ENCODE measurements around the gene PLEKHA7.

Gene PLEKHA7

DNA sequence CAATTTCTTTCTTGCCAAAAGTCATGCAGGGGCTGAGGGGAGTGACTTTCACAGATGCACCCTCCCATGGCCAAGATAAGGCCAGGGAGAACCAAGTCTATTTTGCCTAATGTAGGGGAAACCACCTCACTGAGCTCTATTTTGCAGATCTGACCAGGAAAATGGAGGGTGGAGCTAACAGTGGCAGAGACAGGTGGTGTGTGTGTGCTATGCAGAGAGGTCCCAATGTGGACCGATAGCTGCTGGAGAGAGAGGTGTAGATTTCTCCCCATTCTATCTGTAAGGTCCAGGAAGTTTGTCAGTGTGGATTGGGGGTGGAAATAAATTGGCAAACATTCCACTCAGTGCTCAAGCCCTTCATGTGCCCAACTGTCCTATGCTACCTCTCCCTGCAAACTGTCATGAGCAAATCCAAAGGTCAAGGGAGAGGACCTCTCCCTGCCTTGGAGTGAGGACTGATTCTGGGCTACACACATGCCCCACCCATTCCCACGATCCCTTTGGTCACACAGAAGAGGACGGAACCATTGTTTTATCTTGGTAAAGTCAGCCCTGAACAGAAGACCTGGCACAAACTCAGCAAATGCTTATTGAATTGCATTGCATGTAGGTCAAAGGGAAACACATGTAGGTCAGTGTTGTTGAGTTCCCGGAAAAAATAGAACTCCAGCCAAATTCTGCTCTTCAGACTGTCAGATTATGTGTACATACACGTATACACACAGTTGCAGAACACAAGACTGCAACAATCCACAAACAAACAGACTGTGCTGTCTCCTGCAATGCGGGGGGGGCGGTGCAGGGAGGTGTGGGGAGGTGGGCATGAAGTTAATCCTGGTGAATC, 209.9 kb downstream of the PLEKHA7 start:
- DNase-seq = no peak

GRCh38 chr11:16801288-16801980, 212.8 kb downstream of the PLEKHA7 start:
- no peak for DNase-seq

- no peak for DNase-seq
Observed at GRCh38 chr11:16800382-16800781, 213.8 kb downstream of the PLEKHA7 start.

DNA sequence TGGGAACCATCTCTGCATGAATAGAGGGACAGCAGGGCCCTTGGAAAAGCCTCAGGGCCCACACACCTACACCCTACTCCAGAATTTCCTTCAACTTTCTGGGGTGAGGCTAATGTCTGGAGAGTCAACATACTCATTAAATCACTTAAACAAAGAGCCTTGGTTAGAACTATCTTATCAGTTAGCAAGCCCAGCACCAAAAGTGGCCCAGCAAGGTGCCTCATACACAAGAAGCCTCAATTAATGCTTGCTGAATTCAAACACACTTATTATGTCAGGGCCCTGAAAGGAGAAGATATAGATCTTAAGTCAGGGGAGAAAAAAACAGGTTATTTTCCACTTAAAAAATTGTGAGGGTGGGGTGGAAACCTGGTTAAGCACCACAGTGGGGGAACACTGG, 214.3 kb downstream of the PLEKHA7 start:
- DNase-seq = no peak

DNA sequence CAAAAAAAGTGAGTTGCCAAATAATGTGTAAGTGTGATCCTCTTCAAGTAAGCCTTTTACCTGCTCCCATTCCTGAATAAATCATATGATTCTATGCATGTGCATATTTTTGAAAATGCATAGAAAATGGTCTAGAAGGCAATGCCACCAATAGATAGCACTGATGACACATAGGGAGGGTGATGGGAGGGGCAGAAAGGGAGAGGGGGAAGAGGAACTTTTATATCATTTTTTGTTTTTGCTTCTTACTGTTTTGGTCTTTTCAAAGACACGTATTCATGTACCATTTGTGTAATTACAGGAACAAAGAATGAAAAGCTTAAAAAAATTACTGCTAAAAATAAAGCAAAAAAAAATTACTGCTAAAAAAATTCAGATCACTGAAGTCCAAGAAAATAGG, 215.0 kb downstream of the PLEKHA7 start:
- no peak for DNase-seq

GRCh38 chr11:16797776-16798175, 216.4 kb downstream of the PLEKHA7 start:
- DNase-seq = no peak

DNA sequence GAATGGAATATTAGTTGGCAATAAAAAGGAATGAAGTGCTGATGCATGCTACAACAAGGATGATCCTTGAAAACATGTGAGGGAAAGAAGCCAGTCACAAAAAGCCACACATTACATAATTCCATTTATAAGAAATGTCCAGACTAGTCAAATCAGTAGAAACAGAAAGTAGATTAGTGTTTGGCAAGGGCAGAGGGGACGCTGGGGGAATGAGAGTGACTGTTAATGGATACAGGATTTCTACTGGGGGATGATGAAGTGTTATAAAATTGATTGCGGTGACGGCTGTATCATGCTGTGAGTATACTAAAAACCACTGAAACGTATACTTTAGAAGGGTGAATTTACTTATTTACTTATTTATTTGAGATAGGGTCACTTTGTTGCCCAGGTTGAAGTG, 217.9 kb downstream of the PLEKHA7 start:
- no peak for DNase-seq

DNA sequence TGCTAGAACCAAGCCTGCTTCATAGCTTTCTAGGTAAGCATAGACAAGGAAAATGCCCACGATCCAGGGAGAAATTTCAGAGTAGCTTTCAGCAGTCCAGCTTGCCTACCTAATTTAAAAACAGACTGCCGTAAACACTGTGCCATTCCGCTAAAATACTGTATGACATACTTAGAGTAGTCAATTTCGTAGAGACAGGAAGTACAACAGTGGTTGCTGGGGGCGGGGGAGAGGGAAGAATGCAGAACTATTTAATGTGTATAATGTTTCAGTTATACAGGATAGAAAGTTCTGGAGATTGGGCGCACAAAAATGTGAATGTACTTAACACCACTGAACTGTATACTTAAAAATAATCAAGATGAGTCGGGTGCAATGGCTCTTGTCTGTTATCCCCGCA, 219.1 kb downstream of the PLEKHA7 start:
- no peak for DNase-seq

- no peak for DNase-seq
Observed at GRCh38 chr11:16794047-16794818, 220.0 kb downstream of the PLEKHA7 start.

- DNase-seq = no peak
Observed at GRCh38 chr11:16793511-16793910, 220.7 kb downstream of the PLEKHA7 start.

DNA sequence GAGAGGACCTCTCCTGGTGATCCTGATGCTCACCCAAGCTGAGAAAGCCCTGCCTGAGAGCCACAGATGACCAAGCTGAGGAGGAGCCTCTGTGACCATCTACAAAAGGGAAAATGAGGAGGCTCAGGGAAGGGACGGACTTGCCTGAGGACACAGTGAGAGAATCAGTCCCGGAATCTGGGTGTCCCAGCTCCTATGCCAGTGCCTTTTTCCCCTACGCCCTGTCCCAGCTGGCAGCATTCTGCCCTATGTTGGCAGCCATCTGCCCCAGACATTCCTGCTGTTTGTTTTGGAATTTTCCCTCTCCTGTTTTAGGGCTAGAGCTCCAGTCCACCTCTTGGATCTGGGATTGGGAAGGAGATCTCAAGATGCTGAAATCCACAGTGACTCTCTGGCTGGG, 221.2 kb downstream of the PLEKHA7 start:
- no peak for DNase-seq

GRCh38 chr11:16792426-16792825, 221.8 kb downstream of the PLEKHA7 start:
- no peak for DNase-seq

DNA sequence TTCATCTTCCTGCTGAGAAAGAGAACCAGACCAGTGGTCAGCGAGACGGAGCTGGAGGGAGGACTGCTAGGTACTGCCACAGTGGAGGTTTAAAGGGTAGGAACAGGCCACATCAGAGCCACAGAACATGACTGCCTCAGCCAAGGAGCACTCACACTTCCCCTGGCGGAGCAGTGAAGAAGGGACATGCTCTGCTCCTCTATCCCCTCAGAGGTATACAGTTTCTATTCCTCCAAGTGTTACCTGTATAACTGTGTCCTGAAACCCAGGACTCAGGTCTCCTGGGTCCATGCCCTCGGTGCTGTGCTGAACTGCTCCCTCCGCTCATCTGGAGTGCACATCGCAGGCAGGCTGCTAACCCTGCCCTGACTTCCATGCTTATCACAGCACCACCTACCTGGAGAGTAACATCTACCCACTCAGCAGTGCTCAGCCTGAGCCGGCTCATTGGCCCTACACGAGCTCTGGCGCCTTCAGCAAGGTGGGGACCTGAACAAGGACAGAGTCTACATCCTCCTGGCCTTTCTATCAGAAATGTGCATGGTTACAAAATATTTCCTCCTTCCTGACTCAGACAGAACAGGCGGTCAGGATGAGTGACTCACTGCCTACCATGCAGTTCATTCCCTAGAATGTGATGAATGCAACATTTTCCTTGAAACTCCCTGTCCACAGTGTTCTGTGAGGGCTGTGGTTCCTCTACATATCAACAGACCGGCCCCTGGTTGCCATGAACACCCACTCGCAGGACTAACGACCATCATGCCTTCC, 222.8 kb downstream of the PLEKHA7 start:
- no peak for DNase-seq

GRCh38 chr11:16790486-16791190, 223.6 kb downstream of the PLEKHA7 start:
- no peak for DNase-seq

DNA sequence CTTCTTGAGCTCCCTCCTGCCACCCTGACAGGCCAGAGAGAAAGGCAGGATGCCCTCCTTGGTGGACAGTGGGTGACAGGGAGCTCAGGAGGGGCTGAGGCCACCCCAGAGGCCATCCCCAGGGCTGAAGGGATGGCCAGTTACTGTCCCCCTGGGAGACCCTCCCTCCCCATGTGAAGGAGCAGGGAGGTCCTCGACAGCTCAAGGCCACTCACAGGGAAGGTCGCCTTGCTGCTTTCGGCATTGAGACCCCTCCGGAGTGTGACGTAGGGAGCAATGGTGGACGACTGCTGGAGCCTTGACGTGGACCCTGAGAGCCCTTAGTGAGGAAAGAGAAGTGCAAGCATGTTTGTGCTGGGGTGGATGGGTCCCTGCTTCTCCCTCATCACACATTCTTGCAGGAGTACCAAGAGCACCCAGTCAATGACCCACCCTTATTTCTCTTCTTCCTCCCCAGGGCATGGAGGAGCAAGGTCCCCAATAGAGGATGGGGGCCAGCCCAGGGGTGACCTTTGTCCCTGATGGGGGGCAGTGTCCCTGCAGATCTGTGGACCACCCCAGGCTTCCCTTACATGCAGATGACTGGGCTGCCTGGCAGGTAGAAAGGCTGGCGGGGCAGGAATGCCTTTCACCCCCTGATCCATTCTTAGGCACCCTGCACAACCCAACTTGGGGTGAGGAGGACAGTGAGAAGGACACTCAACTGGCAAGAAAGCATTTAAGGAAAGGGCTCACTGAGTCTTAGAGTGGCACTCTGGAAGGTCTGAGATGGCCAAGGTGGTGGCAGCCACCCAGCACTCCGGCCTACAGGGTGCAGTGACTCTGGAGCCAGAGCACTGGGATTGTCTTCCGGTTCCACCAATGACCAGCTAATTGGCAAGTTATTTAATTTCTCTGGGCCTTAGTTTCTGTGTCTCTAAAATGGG, 224.4 kb downstream of the PLEKHA7 start:
- no peak for DNase-seq

- DNase-seq = no peak
Observed at GRCh38 chr11:16789063-16789420, 225.2 kb downstream of the PLEKHA7 start.

- peak; percentile 14 for DNase-seq
Observed at GRCh38 chr11:16788141-16789062, 225.8 kb downstream of the PLEKHA7 start.

- no peak for DNase-seq
Observed at GRCh38 chr11:16787035-16787742, 227.0 kb downstream of the PLEKHA7 start.

DNA sequence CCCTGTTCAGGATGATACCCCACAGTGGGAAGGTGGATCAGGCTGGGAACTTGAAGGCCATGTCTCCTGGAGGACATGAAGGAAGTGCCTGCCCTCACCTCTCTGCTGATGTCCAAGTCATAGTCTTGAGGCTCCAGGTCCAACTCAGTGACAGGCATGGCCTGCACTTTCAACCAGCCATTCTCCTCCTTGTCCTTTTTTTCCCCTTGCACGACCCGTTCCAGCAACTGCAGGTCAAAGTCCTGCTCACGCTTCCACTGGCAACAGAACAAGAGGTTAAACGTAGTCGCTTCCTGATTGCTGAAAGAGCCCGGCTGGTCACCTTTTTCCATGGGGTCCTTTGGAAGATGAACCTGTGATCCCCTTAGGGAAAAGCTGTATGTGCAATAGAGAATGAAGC, 228.1 kb downstream of the PLEKHA7 start:
- no peak for DNase-seq
